Lower lobe of right lung (tissue), 2 donors: ENCODE results near the gene TMEM108. TPM values are rescaled to one million over a fixed set of nuclear protein-coding genes. Genes with fewer than 3 reads are reported as not detected.

Experiments used
- ATAC-seq, 2 donors: fragments of 200-7000 bp; cut with Tn5 transposase; one replicate each; pipeline ENCODE4 v1.9.1; 2020 to 2022; ENCODE audit warnings: mild to moderate bottlenecking in 2 of 2, moderate library complexity in 2 of 2
- DNase-seq: peaks from one replicate; pipeline ENCODE4 v3.0.0-alpha.2; 2020
- H3K27ac ChIP-seq: fragments of 200-600 bp; one replicate; pipeline ENCODE4 v1.8.0; 2022
- H3K27me3 ChIP-seq: fragments of 200-600 bp; one replicate; pipeline ENCODE4 v1.8.0; 2022; ENCODE audit warnings: low read depth
- H3K36me3 ChIP-seq: fragments of 200-600 bp; one replicate; pipeline ENCODE4 v1.8.0; 2022; ENCODE audit warnings: mild to moderate bottlenecking
- H3K4me1 ChIP-seq: fragments of 200-600 bp; one replicate; pipeline ENCODE4 v1.8.0; 2022
- H3K4me3 ChIP-seq: fragments of 200-600 bp; one replicate; pipeline ENCODE4 v1.8.0; 2022; ENCODE audit warnings: mild to moderate bottlenecking
- H3K9me3 ChIP-seq: fragments of 200-600 bp; one replicate; pipeline ENCODE4 v1.8.0; 2022
- intact Hi-C: fragments of 100-400 bp; cut with DNase I; formaldehyde crosslinking; loops from one replicate; pipeline ENCODE4 v1.11.0; 2022
- total RNA-seq: library from RNA; stranded (reverse); fragmentation: NEBNext Ultra II Directional; extraction: Animal tissue kit (Norgen Biotek cat#: 25700); gene quantifications from one replicate; pipeline ENCODE4 v1.2.1, GENCODE V29; 2021
- TF ChIP-seq, protein P1 (sequence below): fragments of 200-600 bp; IDR thresholded peaks from one replicate; pipeline ENCODE4 v1.8.0; 2022; ENCODE audit warnings: antibody characterized with exemption, mild to moderate bottlenecking
- donor health status: DM: no; HTN: yes; CAD: no; lungs with severe emphysema.

TMEM108 gene
- total RNA-seq, 1 donor from 2014 or later: 18.5 TPM

GRCh38 chr3:133074977-133075376 lies 36.8 kb downstream of the TMEM108 start:
- H3K27ac ChIP-seq: no peak overlapping the region
- no peaks in the 10 kb centered on the region for H3K27me3 ChIP-seq
- no peaks in the 10 kb centered on the region for H3K9me3 ChIP-seq
- H3K36me3 ChIP-seq: no peaks in the 10 kb centered on the region
- ATAC-seq (no peak), DNase-seq (no peak)
- H3K4me1 ChIP-seq: no peaks in the 10 kb centered on the region
- intact Hi-C loops: no loop called here
- TF ChIP-seq, protein P1, sequence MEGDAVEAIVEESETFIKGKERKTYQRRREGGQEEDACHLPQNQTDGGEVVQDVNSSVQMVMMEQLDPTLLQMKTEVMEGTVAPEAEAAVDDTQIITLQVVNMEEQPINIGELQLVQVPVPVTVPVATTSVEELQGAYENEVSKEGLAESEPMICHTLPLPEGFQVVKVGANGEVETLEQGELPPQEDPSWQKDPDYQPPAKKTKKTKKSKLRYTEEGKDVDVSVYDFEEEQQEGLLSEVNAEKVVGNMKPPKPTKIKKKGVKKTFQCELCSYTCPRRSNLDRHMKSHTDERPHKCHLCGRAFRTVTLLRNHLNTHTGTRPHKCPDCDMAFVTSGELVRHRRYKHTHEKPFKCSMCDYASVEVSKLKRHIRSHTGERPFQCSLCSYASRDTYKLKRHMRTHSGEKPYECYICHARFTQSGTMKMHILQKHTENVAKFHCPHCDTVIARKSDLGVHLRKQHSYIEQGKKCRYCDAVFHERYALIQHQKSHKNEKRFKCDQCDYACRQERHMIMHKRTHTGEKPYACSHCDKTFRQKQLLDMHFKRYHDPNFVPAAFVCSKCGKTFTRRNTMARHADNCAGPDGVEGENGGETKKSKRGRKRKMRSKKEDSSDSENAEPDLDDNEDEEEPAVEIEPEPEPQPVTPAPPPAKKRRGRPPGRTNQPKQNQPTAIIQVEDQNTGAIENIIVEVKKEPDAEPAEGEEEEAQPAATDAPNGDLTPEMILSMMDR: no peak
- no peak overlapping the region for H3K4me3 ChIP-seq

DNA sequence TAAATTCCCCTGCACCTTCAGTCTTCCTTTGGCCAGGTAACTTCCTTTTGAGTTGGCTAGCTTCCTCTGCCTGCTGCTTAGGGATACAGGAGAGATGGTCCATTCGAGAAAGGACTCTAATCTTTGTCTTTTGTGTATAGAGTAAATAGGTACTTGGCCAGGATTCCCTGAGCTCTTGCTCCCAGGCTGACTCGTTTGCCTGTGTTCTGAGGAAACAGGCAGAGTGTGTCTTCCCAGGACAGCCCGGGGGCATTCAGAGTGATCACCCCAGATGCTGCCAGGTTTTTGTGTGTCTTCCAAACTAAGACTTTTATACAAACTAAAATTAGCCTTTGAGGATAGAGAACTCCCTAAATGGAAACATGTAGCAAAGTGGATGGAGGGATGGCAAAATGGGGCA lies 39.5 kb downstream of the TMEM108 start:
- no peaks in the 10 kb centered on the region for H3K9me3 ChIP-seq
- H3K4me3 ChIP-seq: no peak overlapping the region
- ATAC-seq (no peak), DNase-seq (no peak)
- H3K4me1 ChIP-seq: no peaks in the 10 kb centered on the region
- no peak overlapping the region for H3K27ac ChIP-seq
- intact Hi-C loops: no loop called here
- TF ChIP-seq, protein P1: no peak
- H3K36me3 ChIP-seq: no peaks in the 10 kb centered on the region
- no peaks in the 10 kb centered on the region for H3K27me3 ChIP-seq

DNA sequence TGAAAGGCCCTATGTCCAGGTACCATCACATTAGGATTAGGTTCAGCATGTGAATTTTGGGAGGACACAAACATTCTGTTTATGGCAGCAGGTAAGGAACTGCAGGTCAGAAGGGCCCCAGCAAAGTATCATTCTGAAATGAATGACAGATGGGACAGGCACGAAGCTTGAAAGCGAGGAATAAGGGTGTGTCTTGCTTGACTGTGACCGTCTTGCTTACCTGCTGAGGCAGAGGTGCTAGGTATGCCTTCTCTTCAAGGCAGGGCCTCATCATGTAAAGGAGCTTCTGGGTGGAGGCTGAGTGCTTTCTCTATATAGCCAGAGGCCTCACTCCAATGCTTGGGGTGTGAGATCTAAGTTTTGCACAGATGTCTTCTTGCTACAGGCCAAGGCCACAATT lies 41.4 kb downstream of the TMEM108 start:
- Histone ChIP-seq H3K4me1 (no peaks in the 10 kb centered on the region), H3K36me3 (no peaks in the 10 kb centered on the region), H3K9me3 (no peaks in the 10 kb centered on the region), H3K27me3 (no peaks in the 10 kb centered on the region), H3K4me3 (no peak overlapping the region), H3K27ac (no peak overlapping the region)
- DNase-seq (no peak), ATAC-seq (no peak)
- TF ChIP-seq, protein P1: no peak
- intact Hi-C loops: no loop called here

- H3K27ac ChIP-seq: no peak overlapping the region
- no peaks in the 10 kb centered on the region for H3K4me1 ChIP-seq
- no peak for ATAC-seq
- no peaks in the 10 kb centered on the region for H3K27me3 ChIP-seq
- no peaks in the 10 kb centered on the region for H3K36me3 ChIP-seq
- H3K4me3 ChIP-seq: no peak overlapping the region
- TF ChIP-seq, protein P1: no peak
- intact Hi-C loops: no loop called here
- DNase-seq: no peak
- H3K9me3 ChIP-seq: no peaks in the 10 kb centered on the region
Observed at GRCh38 chr3:133081016-133081415, 42.8 kb downstream of the TMEM108 start.

- no peaks in the 10 kb centered on the region for H3K27me3 ChIP-seq
- intact Hi-C loops: no loop called here
- TF ChIP-seq, protein P1: no peak
- no peak overlapping the region for H3K4me3 ChIP-seq
- no peak for ATAC-seq
- no peaks in the 10 kb centered on the region for H3K36me3 ChIP-seq
- no peaks in the 10 kb centered on the region for H3K4me1 ChIP-seq
- no peak for DNase-seq
- H3K9me3 ChIP-seq: no peaks in the 10 kb centered on the region
- no peak overlapping the region for H3K27ac ChIP-seq
Observed at GRCh38 chr3:133083395-133083794, 45.2 kb downstream of the TMEM108 start.

DNA sequence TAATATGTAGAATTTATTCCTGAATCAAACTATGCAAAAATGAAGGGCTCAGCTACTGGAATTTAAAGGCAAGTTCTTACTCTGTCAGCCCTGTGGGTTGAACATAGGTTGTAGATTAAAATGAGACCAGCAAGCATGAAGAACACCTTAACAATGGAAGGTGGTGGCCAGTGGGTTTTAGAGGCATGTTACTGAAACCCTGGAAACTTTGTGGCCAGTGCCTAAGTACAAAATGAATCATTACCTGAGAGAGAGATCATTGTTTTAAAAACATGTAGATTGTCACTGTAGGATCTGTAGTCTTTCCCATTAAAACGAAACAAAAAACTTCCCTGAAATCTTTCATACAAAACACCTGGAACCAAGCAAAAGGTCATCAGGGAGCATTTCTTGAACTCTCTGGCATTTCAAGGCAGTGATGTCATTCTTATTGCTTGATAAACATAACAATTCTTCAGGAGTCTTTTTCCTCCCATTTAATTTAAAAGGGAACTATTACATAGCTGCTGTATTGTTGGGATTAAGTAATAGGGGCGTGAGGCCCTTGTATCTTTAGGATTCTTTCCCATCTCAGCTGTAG lies 51.8 kb downstream of the TMEM108 start:
- H3K9me3 ChIP-seq: no peaks in the 10 kb centered on the region
- no peak overlapping the region for H3K27ac ChIP-seq
- TF ChIP-seq, protein P1: no peak
- H3K27me3 ChIP-seq: no peaks in the 10 kb centered on the region
- DNase-seq (no peak), ATAC-seq (no peak)
- no peak overlapping the region for H3K4me3 ChIP-seq
- H3K36me3 ChIP-seq: no peaks in the 10 kb centered on the region
- intact Hi-C loops: no loop called here
- no peaks in the 10 kb centered on the region for H3K4me1 ChIP-seq
